Measurements from ENCODE around the gene CASQ2. TPM values are rescaled to one million over a fixed set of nuclear protein-coding genes. Genes with fewer than 3 reads are reported as not detected.

Gene CASQ2
- total and polyA plus RNA-seq, 2 of the 4 experiments (the other 2 are of a cell fraction): not detected

- H4K8ac ChIP-seq (ENCODE audit: low read depth in 2 of 2, low read length in 2 of 2): no peak overlapping the region
- H3K9ac ChIP-seq (ENCODE audit: low read depth, low read length): no peak overlapping the region
- H2BK15ac ChIP-seq (ENCODE audit: low read depth, low read length): no peak overlapping the region
- no peak overlapping the region for H4K5ac ChIP-seq (ENCODE audit: low read depth, low read length)
- TF ChIP-seq USF2 (IDR thresholded peaks at IDR 0.05; ENCODE audit: low read depth, low read length): no peak
- no peak for TF ChIP-seq MAFK (IDR thresholded peaks at IDR 0.05; ENCODE audit: low read depth, low read length)
- TF ChIP-seq CEBPB (IDR thresholded peaks at IDR 0.05; ENCODE audit: low read depth, low read length): no peak
- no peak for TF ChIP-seq CHD1 (IDR thresholded peaks at IDR 0.05; ENCODE audit: low read depth, low read length)
- TF ChIP-seq POLR2A (IDR thresholded peaks at IDR 0.05; ENCODE audit: low read depth, low read length): no peak
- no peak for TF ChIP-seq MAZ (IDR thresholded peaks at IDR 0.05; ENCODE audit: borderline replicate concordance, low read depth, low read length)
- TF ChIP-seq SMC3 (IDR thresholded peaks at IDR 0.05; ENCODE audit: low read depth, low read length): no peak
- TF ChIP-seq RCOR1 (IDR thresholded peaks at IDR 0.05; ENCODE audit: insufficient replicate concordance, low read length): no peak
- no peak for TF ChIP-seq RFX5 (IDR thresholded peaks at IDR 0.05; ENCODE audit: low read depth, low read length)
- TF ChIP-seq FOS (IDR thresholded peaks at IDR 0.05; ENCODE audit: low read depth, low read length): no peak
- no peaks in the 10 kb centered on the region for H3K9me1 ChIP-seq (ENCODE audit: insufficient read depth, low read length)
- DNase-seq: no peak
- no peak overlapping the region for H2BK120ac ChIP-seq (ENCODE audit: low read depth, low read length)
- CTCF ChIA-PET: interaction anchor here (1.0 kb wide), 1 partner anchor 23 kb away, joined by 5 read pairs; no protein-coding TSS in a partner anchor
- WGBS, 2 experiments (ENCODE audit: extremely low coverage in 2 of 2, insufficient read length in 1 of 2): 92% methylated on average over 2 of the region's 4 CpGs; no CpG with 5 or more reads in 1 of the 2 experiments
- 0 out of 2 replicates have a peak, but pooled peaks cover 2% of the 10 kb centered on the region for H3K27me3 ChIP-seq (ENCODE audit: control insufficient read depth, insufficient read depth, low read length)
- no peak overlapping the region for H2AK9ac ChIP-seq (replicated peaks; ENCODE audit: low read depth, low read length, poor library complexity)
- no peak overlapping the region for H4K91ac ChIP-seq (ENCODE audit: insufficient read depth, low read depth, low read length)
- no peak overlapping the region for H2BK20ac ChIP-seq (ENCODE audit: low read depth, low read length)
- dilution Hi-C loops (cut with HindIII; ENCODE audit: low sequenced_read_pairs, unreplicated experiment): no loop called here
- H4K20me1 ChIP-seq (ENCODE audit: insufficient read depth, low read length): no peaks in the 10 kb centered on the region
- no peak overlapping the region for H2AK5ac ChIP-seq (ENCODE audit: low read depth, low read length)
- no peak overlapping the region for H3K4me2 ChIP-seq (ENCODE audit: low read depth, low read length)
- H3K14ac ChIP-seq (replicated peaks; ENCODE audit: low read depth, low read length): no peak overlapping the region
- H3K4me1 ChIP-seq (ENCODE audit: control insufficient read depth, insufficient read depth, low read length): peaks cover 2% of the 10 kb centered on the region; the same call in 1 of the 2 replicates
- ATAC-seq (ENCODE audit: low read depth): no peak
- H2AFZ ChIP-seq (replicated peaks; ENCODE audit: low read length, poor library complexity): no peak overlapping the region
- no peak overlapping the region for H3K18ac ChIP-seq (ENCODE audit: low read depth, low read length)
- H2BK5ac ChIP-seq (ENCODE audit: low read depth, low read length, poor library complexity, severe bottlenecking): no peak overlapping the region
- in situ Hi-C loops (cut with MboI; ENCODE audit: low sequenced_read_pairs): no loop called here
- intact Hi-C loops (cut with micrococcal nuclease): no loop called here
- H3K79me1 ChIP-seq (ENCODE audit: low read depth in 1 of 2, low read length in 2 of 2): no peaks in the 10 kb centered on the region
- no peaks in the 10 kb centered on the region for H3K9me3 ChIP-seq (ENCODE audit: control insufficient read depth, insufficient read depth, low read length)
- H3K4ac ChIP-seq (ENCODE audit: low read depth, low read length): no peak overlapping the region
- no TSS peak for BruUV-seq (replicated peaks)
- no peaks in the 10 kb centered on the region for H3K36me3 ChIP-seq (ENCODE audit: control insufficient read depth, insufficient read depth, low read length)
- POLR2A ChIA-PET (ENCODE audit: unreplicated experiment): no interaction called here
- H3K27ac ChIP-seq (ENCODE audit: insufficient read depth, low read length): no peak overlapping the region
- H3K4me3 ChIP-seq (ENCODE audit: insufficient read depth, low read depth, low read length): no peak overlapping the region
- H3K56ac ChIP-seq (ENCODE audit: extremely low read depth, insufficient read depth, low read length): no peak overlapping the region
- no peak overlapping the region for H3K23ac ChIP-seq (ENCODE audit: low read depth, low read length)
Observed at GRCh38 chr1:115729756-115730155, 38.8 kb downstream of the CASQ2 start.

Data from IMR-90 (cell line).